ENCODE measurements around the gene BDH1.

Gene BDH1

DNA sequence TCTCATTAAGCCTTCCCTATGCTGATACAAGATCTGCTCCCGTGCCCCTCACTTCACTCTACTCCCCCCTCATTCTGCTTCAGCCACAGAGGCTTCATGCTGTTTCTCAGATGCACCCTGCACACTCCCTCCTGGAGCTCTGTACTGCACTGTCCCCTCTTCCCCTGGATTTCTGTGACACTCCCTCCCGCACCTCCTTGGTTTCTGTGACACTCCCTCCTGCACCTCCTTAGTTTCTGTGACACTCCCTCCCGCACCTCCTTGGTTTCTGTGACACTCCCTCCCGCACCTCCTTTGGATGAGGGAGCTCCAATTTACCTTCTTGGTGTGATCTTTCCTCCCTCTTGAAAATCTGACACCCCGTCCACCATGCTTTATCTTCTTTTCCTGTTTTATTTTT, 28.2 kb downstream of the BDH1 start (continued):
- TF ChIP-seq, protein P1, sequence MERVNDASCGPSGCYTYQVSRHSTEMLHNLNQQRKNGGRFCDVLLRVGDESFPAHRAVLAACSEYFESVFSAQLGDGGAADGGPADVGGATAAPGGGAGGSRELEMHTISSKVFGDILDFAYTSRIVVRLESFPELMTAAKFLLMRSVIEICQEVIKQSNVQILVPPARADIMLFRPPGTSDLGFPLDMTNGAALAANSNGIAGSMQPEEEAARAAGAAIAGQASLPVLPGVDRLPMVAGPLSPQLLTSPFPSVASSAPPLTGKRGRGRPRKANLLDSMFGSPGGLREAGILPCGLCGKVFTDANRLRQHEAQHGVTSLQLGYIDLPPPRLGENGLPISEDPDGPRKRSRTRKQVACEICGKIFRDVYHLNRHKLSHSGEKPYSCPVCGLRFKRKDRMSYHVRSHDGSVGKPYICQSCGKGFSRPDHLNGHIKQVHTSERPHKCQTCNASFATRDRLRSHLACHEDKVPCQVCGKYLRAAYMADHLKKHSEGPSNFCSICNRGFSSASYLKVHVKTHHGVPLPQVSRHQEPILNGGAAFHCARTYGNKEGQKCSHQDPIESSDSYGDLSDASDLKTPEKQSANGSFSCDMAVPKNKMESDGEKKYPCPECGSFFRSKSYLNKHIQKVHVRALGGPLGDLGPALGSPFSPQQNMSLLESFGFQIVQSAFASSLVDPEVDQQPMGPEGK (CRISPR knock-in tag; IDR thresholded peaks at IDR 0.05; ENCODE audit: borderline replicate concordance), result no peak
- no peak for TF ChIP-seq SNAI2 (CRISPR knock-in tag; IDR thresholded peaks at IDR 0.05)

DNA sequence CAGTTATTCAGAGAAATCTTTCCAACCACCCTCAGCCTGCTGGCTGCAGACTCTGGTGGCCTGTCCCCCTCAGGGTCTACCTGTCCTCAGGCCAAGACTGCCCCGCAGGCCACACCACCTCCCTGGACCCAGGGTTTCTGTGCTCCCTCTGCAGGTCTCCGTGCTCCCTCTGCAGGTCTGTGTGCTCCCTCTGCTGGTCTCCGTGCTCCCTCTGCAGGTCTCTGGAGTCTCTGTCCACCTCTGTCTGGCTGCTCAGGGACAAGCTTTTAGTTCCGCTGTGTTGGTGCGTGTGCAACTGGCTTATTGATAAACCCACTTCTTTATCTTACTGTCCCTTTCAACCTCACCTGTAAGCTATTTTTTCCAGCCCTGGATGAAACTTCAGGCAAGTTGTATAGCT, 30.1 kb downstream of the BDH1 start:
- TF ChIP-seq TOX (CRISPR knock-in tag; IDR thresholded peaks at IDR 0.05; ENCODE audit: borderline replicate concordance) (no peak), ARNTL (CRISPR knock-in tag; IDR thresholded peaks at IDR 0.05; ENCODE audit: borderline replicate concordance, low read depth) (no peak), OSR1 (CRISPR knock-in tag; IDR thresholded peaks at IDR 0.05) (no peak)
- peak; percentile 63 for ATAC-seq

DNA sequence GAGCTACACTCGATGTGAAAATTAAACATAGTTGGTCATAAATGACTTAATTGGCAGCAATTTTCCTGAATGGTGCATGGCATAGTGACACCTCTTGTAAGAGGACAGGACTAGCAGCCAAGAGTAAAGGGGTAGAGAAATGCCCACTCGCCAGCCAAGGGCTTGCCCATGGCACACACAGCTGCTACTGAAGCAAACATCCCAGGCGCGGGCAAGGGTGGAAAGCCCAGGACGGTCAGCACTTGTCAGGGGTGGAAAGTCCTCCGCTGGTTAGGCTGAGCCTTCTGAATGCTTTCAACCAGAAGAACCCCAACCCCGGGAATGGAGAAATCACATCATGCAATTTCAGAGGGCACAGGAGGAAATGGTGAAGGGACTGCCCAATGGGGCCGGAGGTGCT, 31.6 kb downstream of the BDH1 start:
- TF ChIP-seq CSRNP3 (CRISPR knock-in tag; IDR thresholded peaks at IDR 0.05) (no peak), SNAI2 (CRISPR knock-in tag; IDR thresholded peaks at IDR 0.05) (no peak), RARB (CRISPR knock-in tag; IDR thresholded peaks at IDR 0.05) (no peak), ZNF8 (CRISPR knock-in tag; IDR thresholded peaks at IDR 0.05) (no peak), OSR1 (CRISPR knock-in tag; IDR thresholded peaks at IDR 0.05) (no peak)
- ATAC-seq, result no peak

DNA sequence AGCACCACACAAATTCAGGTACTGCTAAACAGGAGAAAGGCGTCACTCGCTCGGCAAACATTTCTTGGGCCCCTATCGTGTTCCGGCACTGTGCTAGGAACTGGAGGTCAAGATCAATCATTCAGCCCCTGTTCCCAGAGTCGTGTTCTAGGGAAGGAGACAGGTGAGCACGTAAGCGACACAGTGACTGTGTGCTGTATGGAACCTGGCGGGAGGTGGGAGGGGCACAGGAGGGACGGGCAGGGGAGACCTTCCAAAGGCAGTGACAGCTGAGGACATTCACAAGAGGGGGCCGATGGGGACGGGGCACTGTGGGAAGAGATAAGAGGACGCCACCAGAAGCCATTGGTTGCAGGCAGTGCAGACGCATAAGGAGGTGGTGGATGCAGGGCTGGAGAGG, 32.2 kb downstream of the BDH1 start:
- TF ChIP-seq ESRRG (CRISPR knock-in tag; IDR thresholded peaks at IDR 0.05), result no peak
- no peak for TF ChIP-seq CSDC2 (CRISPR knock-in tag; IDR thresholded peaks at IDR 0.05)
- no peak for TF ChIP-seq TCF4 (CRISPR knock-in tag; IDR thresholded peaks at IDR 0.05; ENCODE audit: borderline replicate concordance)
- no peak for TF ChIP-seq ZNF70 (CRISPR knock-in tag; IDR thresholded peaks at IDR 0.05)
- ATAC-seq, result no peak

GRCh38 chr3:197522881-197523441, 32.8 kb downstream of the BDH1 start:
- no peak for ATAC-seq
- no peak for TF ChIP-seq ESRRG (CRISPR knock-in tag; IDR thresholded peaks at IDR 0.05)
- TF ChIP-seq ZNF70 (CRISPR knock-in tag; IDR thresholded peaks at IDR 0.05), result no peak
- TF ChIP-seq, protein P2, sequence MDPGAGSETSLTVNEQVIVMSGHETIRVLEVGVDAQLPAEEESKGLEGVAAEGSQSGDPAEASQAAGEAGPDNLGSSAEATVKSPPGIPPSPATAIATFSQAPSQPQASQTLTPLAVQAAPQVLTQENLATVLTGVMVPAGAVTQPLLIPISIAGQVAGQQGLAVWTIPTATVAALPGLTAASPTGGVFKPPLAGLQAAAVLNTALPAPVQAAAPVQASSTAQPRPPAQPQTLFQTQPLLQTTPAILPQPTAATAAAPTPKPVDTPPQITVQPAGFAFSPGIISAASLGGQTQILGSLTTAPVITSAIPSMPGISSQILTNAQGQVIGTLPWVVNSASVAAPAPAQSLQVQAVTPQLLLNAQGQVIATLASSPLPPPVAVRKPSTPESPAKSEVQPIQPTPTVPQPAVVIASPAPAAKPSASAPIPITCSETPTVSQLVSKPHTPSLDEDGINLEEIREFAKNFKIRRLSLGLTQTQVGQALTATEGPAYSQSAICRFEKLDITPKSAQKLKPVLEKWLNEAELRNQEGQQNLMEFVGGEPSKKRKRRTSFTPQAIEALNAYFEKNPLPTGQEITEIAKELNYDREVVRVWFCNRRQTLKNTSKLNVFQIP (CRISPR knock-in tag; IDR thresholded peaks at IDR 0.05; ENCODE audit: borderline replicate concordance, low read depth), result no peak
- TF ChIP-seq, protein P3, sequence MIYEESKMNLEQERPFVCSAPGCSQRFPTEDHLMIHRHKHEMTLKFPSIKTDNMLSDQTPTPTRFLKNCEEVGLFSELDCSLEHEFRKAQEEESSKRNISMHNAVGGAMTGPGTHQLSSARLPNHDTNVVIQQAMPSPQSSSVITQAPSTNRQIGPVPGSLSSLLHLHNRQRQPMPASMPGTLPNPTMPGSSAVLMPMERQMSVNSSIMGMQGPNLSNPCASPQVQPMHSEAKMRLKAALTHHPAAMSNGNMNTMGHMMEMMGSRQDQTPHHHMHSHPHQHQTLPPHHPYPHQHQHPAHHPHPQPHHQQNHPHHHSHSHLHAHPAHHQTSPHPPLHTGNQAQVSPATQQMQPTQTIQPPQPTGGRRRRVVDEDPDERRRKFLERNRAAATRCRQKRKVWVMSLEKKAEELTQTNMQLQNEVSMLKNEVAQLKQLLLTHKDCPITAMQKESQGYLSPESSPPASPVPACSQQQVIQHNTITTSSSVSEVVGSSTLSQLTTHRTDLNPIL (CRISPR knock-in tag; IDR thresholded peaks at IDR 0.05; ENCODE audit: low read depth), result no peak
- no peak for TF ChIP-seq TCF4 (CRISPR knock-in tag; IDR thresholded peaks at IDR 0.05; ENCODE audit: borderline replicate concordance)
- TF ChIP-seq OSR1 (CRISPR knock-in tag; IDR thresholded peaks at IDR 0.05), result no peak
- no peak for TF ChIP-seq RARB (CRISPR knock-in tag; IDR thresholded peaks at IDR 0.05)
- no peak for TF ChIP-seq CSRNP3 (CRISPR knock-in tag; IDR thresholded peaks at IDR 0.05)
- no peak for TF ChIP-seq TOX (CRISPR knock-in tag; IDR thresholded peaks at IDR 0.05; ENCODE audit: borderline replicate concordance)
- TF ChIP-seq ZNF8 (CRISPR knock-in tag; IDR thresholded peaks at IDR 0.05), result no peak
- TF ChIP-seq, protein P1 (CRISPR knock-in tag; IDR thresholded peaks at IDR 0.05; ENCODE audit: borderline replicate concordance), result no peak
- TF ChIP-seq SNAI2 (CRISPR knock-in tag; IDR thresholded peaks at IDR 0.05), result no peak
- no peak for TF ChIP-seq ARNTL (CRISPR knock-in tag; IDR thresholded peaks at IDR 0.05; ENCODE audit: borderline replicate concordance, low read depth)
- no peak for TF ChIP-seq ZC3H10 (CRISPR knock-in tag; IDR thresholded peaks at IDR 0.05)
